ENCODE results near the gene GNG2.

DNA sequence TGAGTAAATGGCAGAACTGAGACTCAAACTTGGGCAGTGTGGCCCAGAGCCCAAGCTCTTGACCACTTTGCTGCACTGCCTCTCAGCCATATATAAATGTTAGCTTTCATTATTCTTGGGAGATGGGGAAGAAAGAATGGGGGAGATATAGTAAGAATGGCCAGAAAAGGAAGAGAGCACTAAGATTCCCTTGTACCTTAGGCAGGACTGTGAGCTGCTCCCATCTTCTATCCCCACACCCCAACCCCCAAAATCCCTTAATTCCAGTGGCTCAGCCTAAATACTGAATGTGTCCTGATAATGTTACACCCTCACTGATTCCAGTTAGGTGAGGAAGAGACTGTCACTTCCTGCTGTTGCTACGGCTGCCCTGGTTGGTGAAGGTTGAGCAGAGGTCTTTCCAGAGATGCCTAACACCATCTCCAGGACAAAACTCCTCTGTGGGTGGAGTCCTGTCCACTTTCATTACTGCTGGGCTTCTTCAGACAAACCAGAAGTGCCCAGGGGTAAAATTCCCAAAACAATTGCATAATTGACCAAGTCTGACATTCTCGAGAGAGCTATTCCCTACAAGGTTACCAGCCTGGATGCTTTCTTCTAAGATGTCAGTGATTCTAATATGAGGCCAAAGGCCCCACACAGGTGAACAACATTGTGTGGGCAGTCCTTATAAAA is 51.8 kb downstream of the GNG2 start:
- TF ChIP-seq TEAD4 (IDR thresholded peaks at IDR 0.05; ENCODE audit: low read depth, low read length) (no peak), CHD1 (IDR thresholded peaks at IDR 0.05; ENCODE audit: low read depth, low read length) (no peak), GTF2F1 (IDR thresholded peaks at IDR 0.05; ENCODE audit: borderline replicate concordance, low read depth, low read length) (no peak), HDAC2 (IDR thresholded peaks at IDR 0.05; ENCODE audit: borderline replicate concordance in 1 of 2, low read depth in 2 of 2, low read length in 2 of 2) (no peak), CREB1 (IDR thresholded peaks at IDR 0.05) (no peak), CEBPB (IDR thresholded peaks at IDR 0.05; ENCODE audit: low read depth, low read length) (no peak)
- TF ChIP-seq, protein P1, sequence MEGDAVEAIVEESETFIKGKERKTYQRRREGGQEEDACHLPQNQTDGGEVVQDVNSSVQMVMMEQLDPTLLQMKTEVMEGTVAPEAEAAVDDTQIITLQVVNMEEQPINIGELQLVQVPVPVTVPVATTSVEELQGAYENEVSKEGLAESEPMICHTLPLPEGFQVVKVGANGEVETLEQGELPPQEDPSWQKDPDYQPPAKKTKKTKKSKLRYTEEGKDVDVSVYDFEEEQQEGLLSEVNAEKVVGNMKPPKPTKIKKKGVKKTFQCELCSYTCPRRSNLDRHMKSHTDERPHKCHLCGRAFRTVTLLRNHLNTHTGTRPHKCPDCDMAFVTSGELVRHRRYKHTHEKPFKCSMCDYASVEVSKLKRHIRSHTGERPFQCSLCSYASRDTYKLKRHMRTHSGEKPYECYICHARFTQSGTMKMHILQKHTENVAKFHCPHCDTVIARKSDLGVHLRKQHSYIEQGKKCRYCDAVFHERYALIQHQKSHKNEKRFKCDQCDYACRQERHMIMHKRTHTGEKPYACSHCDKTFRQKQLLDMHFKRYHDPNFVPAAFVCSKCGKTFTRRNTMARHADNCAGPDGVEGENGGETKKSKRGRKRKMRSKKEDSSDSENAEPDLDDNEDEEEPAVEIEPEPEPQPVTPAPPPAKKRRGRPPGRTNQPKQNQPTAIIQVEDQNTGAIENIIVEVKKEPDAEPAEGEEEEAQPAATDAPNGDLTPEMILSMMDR (IDR thresholded peaks at IDR 0.05; ENCODE audit: control extremely low read depth in 1 of 3, insufficient read depth in 1 of 3, low read depth in 1 of 3, low read length in 3 of 3): no peak
